ENCODE results near the gene CA7. TPM values are rescaled to one million over a fixed set of nuclear protein-coding genes. Genes with fewer than 3 reads are reported as not detected.
A peak's percentile ranks its signal among the peaks of the same experiment; 100 is the strongest.

Gene CA7
- not detected for total RNA-seq
- polyA plus RNA-seq (ENCODE audit: insufficient read length in 6 of 6), result not detected
- long read RNA-seq, donor 1, result 0 reads
- long read RNA-seq, donor 2, result 0 reads
- long read RNA-seq, donor 3, result 0 reads
- long read RNA-seq, donor 4, result 0 reads
- long read RNA-seq, donor 5, result 0 reads
- long read RNA-seq, donor 6, result 0 reads
- long read RNA-seq, donor 7, result 0 reads
- long read RNA-seq, donor 8, result 0 reads
- long read RNA-seq, donor 9, result 0 reads
- long read RNA-seq, donor 10, result 0 reads
- long read RNA-seq, donor 11, result 0 reads
- long read RNA-seq, donor 12, result 0 reads

- Histone ChIP-seq H3K27me3 (peaks cover 23 to 44% of the 10 kb centered on the region in 2 donors), H3K4me3 (peak within 1 kb of the TSS; percentile 22 to 23), H3K9me3 (no peaks in the 10 kb centered on the region), H3K27ac (no peak within 1 kb of the TSS), H3K36me3 (no peaks in the 10 kb centered on the region), H3K4me1 (peaks cover 11 to 12% of the 10 kb centered on the region in 2 donors)
- DNase-seq, result peak in 1 of 4 donors; percentile 79
- intact Hi-C loops (cut with DNase I), result no loop called here
- peak; percentile 68 for ATAC-seq
- TF ChIP-seq CTCF (IDR thresholded peaks at IDR 0.05), result no peak
Observed at GRCh38 chr16:66844342-66845079, at the start of gene CA7. Gene CA7 (plus strand): TSS chr16:66844414. CDS start chr16:66844488, 74 bp downstream.

DNA sequence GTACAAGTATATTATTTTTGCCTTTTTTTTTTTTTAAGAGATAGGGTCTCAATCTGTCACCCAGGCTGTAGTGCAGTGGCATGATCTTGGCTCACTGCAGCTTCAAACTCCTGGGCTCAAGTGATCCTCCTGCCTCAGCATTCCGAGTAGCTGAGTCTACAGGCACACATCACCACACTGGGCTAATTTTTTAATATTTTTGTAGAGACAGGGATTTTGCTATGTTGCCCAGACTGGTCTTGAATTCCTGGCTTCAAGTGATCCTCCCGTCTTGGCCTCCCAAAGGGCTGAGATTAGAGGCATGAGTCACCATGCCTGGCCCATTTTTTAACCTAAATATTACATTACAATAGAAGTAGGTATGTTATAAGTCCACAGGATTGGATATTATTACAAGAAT is 46.1 kb upstream of the CA7 start:
- no peak overlapping the region for H3K27ac ChIP-seq
- no peak for TF ChIP-seq CTCF (IDR thresholded peaks at IDR 0.05)
- H3K4me3 ChIP-seq, result no peak overlapping the region
- DNase-seq (no peak), ATAC-seq (no peak)
- no peaks in the 10 kb centered on the region for H3K4me1 ChIP-seq
- no peaks in the 10 kb centered on the region for H3K9me3 ChIP-seq
- H3K36me3 ChIP-seq, result peaks cover 0 to 22% of the 10 kb centered on the region in 2 donors
- H3K27me3 ChIP-seq, result no peaks in the 10 kb centered on the region
- intact Hi-C loops (cut with DNase I), result no loop called here

GRCh38 chr16:66800856-66801255 is 43.4 kb upstream of the CA7 start:
- Histone ChIP-seq H3K36me3 (peaks cover 0 to 47% of the 10 kb centered on the region in 2 donors), H3K4me1 (no peaks in the 10 kb centered on the region), H3K27ac (no peak overlapping the region), H3K4me3 (no peak overlapping the region), H3K9me3 (no peaks in the 10 kb centered on the region), H3K27me3 (no peaks in the 10 kb centered on the region)
- ATAC-seq (no peak), DNase-seq (no peak)
- intact Hi-C loops (cut with DNase I), result no loop called here
- TF ChIP-seq CTCF (IDR thresholded peaks at IDR 0.05), result no peak

DNA sequence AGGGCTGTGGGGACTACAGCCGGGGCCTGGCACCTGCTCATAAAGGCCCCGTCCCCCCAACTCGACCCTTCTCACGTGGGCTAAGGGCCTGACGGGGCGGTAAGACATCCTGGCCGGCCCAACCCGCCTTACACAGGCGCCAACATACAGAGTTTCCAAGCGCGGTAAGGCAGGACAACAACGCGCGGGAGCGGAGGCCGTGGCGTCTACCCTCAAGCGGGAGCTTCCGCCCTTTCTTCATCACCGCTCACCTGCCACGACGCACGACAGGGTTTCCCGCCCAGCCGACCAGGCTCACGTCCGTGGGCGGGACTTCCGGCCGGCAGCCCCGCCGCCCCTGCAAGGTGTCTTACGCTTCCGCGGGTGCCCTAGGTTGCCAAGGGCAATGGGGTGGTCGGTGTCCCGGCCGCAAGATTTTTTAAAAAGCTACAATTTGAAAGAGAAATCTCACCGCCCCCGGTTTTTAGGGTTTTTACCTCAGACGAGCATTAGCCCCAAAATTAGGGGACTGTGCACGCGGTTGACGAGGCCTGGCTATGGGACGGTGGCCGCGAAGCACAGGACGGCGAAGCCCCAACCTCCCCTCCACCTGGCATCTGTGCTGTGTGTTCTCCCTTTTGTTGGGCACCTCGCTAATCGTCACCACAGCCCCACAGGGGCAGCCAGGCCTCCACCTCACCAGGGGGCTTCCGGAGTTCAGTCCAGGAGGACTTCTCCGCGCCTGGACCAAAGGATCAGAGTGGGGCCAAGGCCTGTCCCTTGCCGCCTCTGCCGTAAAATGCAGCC is 42.7 kb upstream of the CA7 start, which contains the start of gene TERB1:
TSS of gene TERB1 (minus strand) at position 265 of the 786 bp plus-strand sequence. CDS start 4,786 bp downstream, outside the sequence.
- DNase-seq, result no peak
- Histone ChIP-seq H3K4me1 (no peaks in the 10 kb centered on the region), H3K9me3 (no peaks in the 10 kb centered on the region), H3K27me3 (no peaks in the 10 kb centered on the region), H3K27ac (no peak within 1 kb of the TSS), H3K36me3 (peaks cover 0 to 54% of the 10 kb centered on the region in 2 donors), H3K4me3 (no peak within 1 kb of the TSS)
- no peak for ATAC-seq
- intact Hi-C loops (cut with DNase I), result no loop called here
- no peak for TF ChIP-seq CTCF (IDR thresholded peaks at IDR 0.05)
